Lung (tissue), 12 donors: ENCODE measurements around the gene GRIA1. TPM values are rescaled to one million over a fixed set of nuclear protein-coding genes. Genes with fewer than 3 reads are reported as not detected.

Source experiments
- ATAC-seq: fragments of 200-7000 bp; cut with Tn5 transposase; one replicate; pipeline ENCODE4 v1.9.1; 2020; ENCODE audit warnings: moderate number of reproducible peaks; ENCODE audit not compliant: insufficient read depth, low FRiP score
- DNase-seq, 3 donors: peaks; one replicate each; pipeline ENCODE4 v3.0.0-alpha.2; 2013 to 2017
- H3K27ac ChIP-seq, 2 donors: one replicate each; pipeline ENCODE4 v1.5.1; 2013; ENCODE audit warnings: mild to moderate bottlenecking in 2 of 2, moderate library complexity in 2 of 2, control low read depth in 1 of 2, inconsistent platforms in 1 of 2, low read depth in 1 of 2, low read length in 1 of 2
- H3K27me3 ChIP-seq, 3 donors: one replicate each; pipeline ENCODE4 v1.5.1; 2013; ENCODE audit warnings: low read length in 2 of 3; ENCODE audit not compliant: control insufficient read depth in 3 of 3, insufficient read depth in 3 of 3
- H3K36me3 ChIP-seq, 4 donors: one replicate each; pipeline ENCODE4 v1.5.1; 2013; ENCODE audit warnings: low read length in 4 of 4, mild to moderate bottlenecking in 1 of 4, moderate library complexity in 1 of 4; ENCODE audit not compliant: control insufficient read depth in 4 of 4, insufficient read depth in 4 of 4
- H3K4me1 ChIP-seq, 5 donors: one replicate each; pipeline ENCODE4 v1.5.1; 2013; ENCODE audit warnings: low read length in 5 of 5, mild to moderate bottlenecking in 2 of 5, moderate library complexity in 1 of 5; ENCODE audit not compliant: control insufficient read depth in 5 of 5, insufficient read depth in 5 of 5
- H3K4me3 ChIP-seq: one replicate; pipeline ENCODE4 v1.5.1; 2013; ENCODE audit warnings: mild to moderate bottlenecking, control low read depth, moderate library complexity
- H3K9ac ChIP-seq, 2 donors: one replicate each; pipeline ENCODE4 v1.5.1; 2013; ENCODE audit warnings: low read length in 2 of 2, control low read depth in 1 of 2; ENCODE audit not compliant: insufficient read depth in 1 of 2
- H3K9me3 ChIP-seq, 4 donors: one replicate each; pipeline ENCODE4 v1.5.1; 2013; ENCODE audit warnings: low read length in 3 of 4, mild to moderate bottlenecking in 1 of 4, moderate library complexity in 1 of 4; ENCODE audit not compliant: control insufficient read depth in 4 of 4, insufficient read depth in 3 of 4
- WGBS, 2 donors: extraction: QIAGEN DNeasy Blood & Tissue Kit; methylation state at CpG; one replicate each; pipeline ENCODE4 v1.1.7; 2013; 5-methylcytosine and 5-hydroxymethylcytosine counted together
- polyA plus RNA-seq, 2 donors: library from polyadenylated mRNA; stranded (reverse); fragments of 200-250 nt; gene quantifications; one replicate each; pipeline ENCODE4 v1.2.1, GENCODE V29; 2013
- total RNA-seq, 2 donors: library from RNA; depleted of rRNA in 1 of 2; stranded (reverse); fragments of >200 nt in 1 of 2; gene quantifications; one replicate each; pipeline ENCODE4 v1.2.1, GENCODE V29; 2014 to 2021
- TF ChIP-seq, protein P1 (sequence below): IDR thresholded peaks from 2 replicates; pipeline ENCODE4 v1.5.1; 2012; ENCODE audit warnings: mild to moderate bottlenecking; ENCODE audit errors: control extremely low read depth, extremely low read depth
- donor health status: control.
- donor health status: control.
- donor health status: Bipolar disorder and iron deficiency.
- donor health status: healthy.
- donor health status: DM: yes; HTN: yes; CAD: no.

GRIA1 gene
- total and polyA plus RNA-seq, 4 donors: 1.1 to 12.5 (median 2.0) TPM

DNA sequence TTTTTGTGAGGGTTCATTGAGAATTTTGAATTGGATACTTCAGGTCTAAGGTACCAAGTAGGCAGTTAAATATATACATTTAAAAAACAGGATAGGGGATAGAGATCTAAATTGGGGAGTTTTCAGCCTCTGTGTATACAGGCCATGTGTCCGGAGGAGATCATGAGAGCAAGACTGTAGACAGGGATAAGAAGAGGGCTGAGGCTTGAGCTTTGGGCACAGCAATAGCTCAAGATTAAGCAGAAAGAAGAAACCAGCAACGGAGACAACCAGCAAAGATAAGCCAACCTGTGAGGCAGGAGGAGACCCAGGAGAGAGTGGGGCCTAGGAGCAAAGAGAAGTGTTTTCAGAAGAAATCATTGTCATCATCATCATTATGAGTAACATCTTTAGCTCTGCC is 258.4 kb downstream of the GRIA1 start:
- Histone ChIP-seq H3K4me1 (peaks cover 0 to 3% (median 0%) of the 10 kb centered on the region in 5 donors), H3K27ac (no peak overlapping the region), H3K9me3 (no peaks in the 10 kb centered on the region), H3K36me3 (no peaks in the 10 kb centered on the region), H3K4me3 (no peak overlapping the region), H3K27me3 (no peaks in the 10 kb centered on the region), H3K9ac (no peak overlapping the region)
- DNase-seq: no peak
- TF ChIP-seq, protein P1, sequence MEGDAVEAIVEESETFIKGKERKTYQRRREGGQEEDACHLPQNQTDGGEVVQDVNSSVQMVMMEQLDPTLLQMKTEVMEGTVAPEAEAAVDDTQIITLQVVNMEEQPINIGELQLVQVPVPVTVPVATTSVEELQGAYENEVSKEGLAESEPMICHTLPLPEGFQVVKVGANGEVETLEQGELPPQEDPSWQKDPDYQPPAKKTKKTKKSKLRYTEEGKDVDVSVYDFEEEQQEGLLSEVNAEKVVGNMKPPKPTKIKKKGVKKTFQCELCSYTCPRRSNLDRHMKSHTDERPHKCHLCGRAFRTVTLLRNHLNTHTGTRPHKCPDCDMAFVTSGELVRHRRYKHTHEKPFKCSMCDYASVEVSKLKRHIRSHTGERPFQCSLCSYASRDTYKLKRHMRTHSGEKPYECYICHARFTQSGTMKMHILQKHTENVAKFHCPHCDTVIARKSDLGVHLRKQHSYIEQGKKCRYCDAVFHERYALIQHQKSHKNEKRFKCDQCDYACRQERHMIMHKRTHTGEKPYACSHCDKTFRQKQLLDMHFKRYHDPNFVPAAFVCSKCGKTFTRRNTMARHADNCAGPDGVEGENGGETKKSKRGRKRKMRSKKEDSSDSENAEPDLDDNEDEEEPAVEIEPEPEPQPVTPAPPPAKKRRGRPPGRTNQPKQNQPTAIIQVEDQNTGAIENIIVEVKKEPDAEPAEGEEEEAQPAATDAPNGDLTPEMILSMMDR: no peak
- 95 to 96% methylated on average over 2 of the region's 2 CpGs for WGBS, 2 donors
- ATAC-seq: no peak

DNA sequence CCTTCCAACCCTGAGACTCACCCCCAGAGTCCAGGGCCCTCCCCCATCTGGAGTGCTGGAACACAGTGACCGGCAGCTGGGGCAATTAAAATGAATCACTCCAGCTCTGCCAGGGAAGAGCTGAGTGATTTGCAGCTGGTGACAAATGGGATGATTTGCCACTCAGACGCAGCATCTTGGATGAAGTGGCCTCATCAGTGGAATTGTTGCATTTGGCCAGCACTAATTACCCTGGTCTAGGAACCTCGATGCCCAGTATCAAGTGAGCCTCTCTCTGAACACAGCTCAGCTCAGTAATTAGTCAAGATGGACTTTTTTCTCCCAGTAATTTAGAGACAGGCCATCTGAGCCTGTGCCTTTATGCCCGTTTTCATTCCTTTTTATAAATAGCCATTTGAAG is 259.5 kb downstream of the GRIA1 start:
- H3K27me3 ChIP-seq: no peaks in the 10 kb centered on the region
- H3K36me3 ChIP-seq: no peaks in the 10 kb centered on the region
- H3K4me3 ChIP-seq: no peak overlapping the region
- DNase-seq: no peak
- TF ChIP-seq, protein P1: no peak
- no peak for ATAC-seq
- H3K27ac ChIP-seq: no peak overlapping the region
- no peak overlapping the region for H3K9ac ChIP-seq
- 79 to 80% methylated on average over 4 of the region's 4 CpGs for WGBS, 2 donors
- no peaks in the 10 kb centered on the region for H3K9me3 ChIP-seq
- H3K4me1 ChIP-seq: peaks cover 0 to 3% (median 0%) of the 10 kb centered on the region in 5 donors

DNA sequence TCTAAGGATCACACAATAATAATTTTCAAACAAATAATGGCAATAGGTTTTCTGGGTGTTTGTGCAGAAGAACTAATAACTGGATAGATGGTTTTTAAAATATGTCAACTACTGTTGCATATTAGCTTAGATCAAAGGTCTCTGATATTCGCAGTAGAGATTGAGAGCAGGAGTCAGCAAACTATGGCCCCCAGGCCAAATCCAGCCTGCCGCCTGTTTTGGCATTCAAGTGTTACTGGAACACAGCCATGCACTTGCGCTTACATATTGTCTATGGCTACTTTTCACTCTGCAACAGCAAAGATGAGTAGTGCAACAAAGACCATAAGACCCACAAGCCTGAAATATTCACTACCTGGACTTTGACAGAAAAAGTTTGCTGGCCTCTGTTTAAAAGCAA is 260.8 kb downstream of the GRIA1 start:
- Histone ChIP-seq H3K27me3 (no peaks in the 10 kb centered on the region), H3K4me3 (no peak overlapping the region), H3K36me3 (no peaks in the 10 kb centered on the region), H3K4me1 (peaks cover 0 to 2% (median 0%) of the 10 kb centered on the region in 5 donors), H3K9ac (no peak overlapping the region), H3K27ac (no peak overlapping the region), H3K9me3 (peaks cover 0 to 1% (median 0%) of the 10 kb centered on the region in 4 donors)
- DNase-seq (no peak), ATAC-seq (no peak)
- whole genome bisulfite sequencing, 2 donors: 73 to 83% methylated on average over 3 of the region's 3 CpGs
- TF ChIP-seq, protein P1: no peak

DNA sequence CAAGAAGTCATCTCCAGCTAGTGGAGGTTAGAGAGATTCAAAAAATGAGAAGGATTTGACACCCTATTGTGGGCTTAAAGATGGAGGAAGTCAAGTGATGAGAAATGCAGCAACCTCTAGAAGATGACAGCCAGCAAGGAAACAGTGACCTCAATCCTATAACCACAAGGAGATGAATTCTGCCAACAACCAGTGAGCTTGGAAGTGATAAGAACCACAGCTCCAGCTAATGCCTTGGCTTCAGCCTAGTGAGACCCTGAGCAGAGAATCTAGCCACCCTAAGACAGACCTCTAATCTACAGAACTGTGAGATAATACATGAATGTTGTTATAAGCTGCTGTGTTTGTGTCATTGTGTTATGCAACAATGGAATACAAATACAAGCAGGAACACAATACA is 262.4 kb downstream of the GRIA1 start:
- ATAC-seq (no peak), DNase-seq (no peak)
- Histone ChIP-seq H3K27ac (no peak overlapping the region), H3K27me3 (no peaks in the 10 kb centered on the region), H3K4me3 (no peak overlapping the region), H3K36me3 (no peaks in the 10 kb centered on the region), H3K9ac (no peak overlapping the region), H3K4me1 (no peaks in the 10 kb centered on the region), H3K9me3 (peaks cover 0 to 2% (median 0%) of the 10 kb centered on the region in 4 donors)
- TF ChIP-seq, protein P1: no peak
